Fibroblast of lung (primary cell): ENCODE data around the gene TCFL5. TPM values are rescaled to one million over a fixed set of nuclear protein-coding genes. Genes with fewer than 3 reads are reported as not detected.

Source experiments
- DNase-seq, 2 donors: peaks; one replicate each; pipeline versions ENCODE4 v3.0.0 to v3.0.0-alpha.2; 2010; ENCODE audit warnings: low read depth in 2 of 2
- H2AFZ ChIP-seq: 2 replicates; pipeline ENCODE4 v1.5.1; 2012; ENCODE audit warnings: low read length, control low read depth, inconsistent platforms
- H3K27ac ChIP-seq: 2 replicates; pipeline ENCODE4 v1.5.1; 2011; ENCODE audit warnings: low read length, control low read depth; ENCODE audit not compliant: insufficient read depth
- H3K27me3 ChIP-seq: 2 replicates; pipeline ENCODE4 v1.5.1; 2011; ENCODE audit warnings: mild to moderate bottlenecking, low read length; ENCODE audit not compliant: control insufficient read depth, insufficient read depth
- H3K36me3 ChIP-seq: 2 replicates; pipeline ENCODE4 v1.5.1; 2011; ENCODE audit warnings: low read length; ENCODE audit not compliant: control insufficient read depth, insufficient read depth
- H3K4me1 ChIP-seq: 2 replicates; pipeline ENCODE4 v1.5.1; 2011; ENCODE audit warnings: low read length; ENCODE audit not compliant: control insufficient read depth, insufficient read depth; ENCODE audit errors: extremely low read depth
- H3K4me2 ChIP-seq: 2 replicates; pipeline ENCODE4 v1.5.1; 2011; ENCODE audit warnings: low read length, control low read depth; ENCODE audit not compliant: insufficient read depth; ENCODE audit errors: extremely low read depth
- H3K4me3 ChIP-seq, 4 experiments: fragments of 200-600 bp in 1 of 4; sonication (generic) in 1 of 4; replicated peaks in 1 of 4; 2 replicates each; pipeline ENCODE4 v1.5.1; 2011 to 2016; ENCODE audit warnings: low read length in 4 of 4, low read depth in 3 of 4, mild to moderate bottlenecking in 3 of 4, control low read depth in 2 of 4, inconsistent platforms in 1 of 4, mixed read lengths in 1 of 4; ENCODE audit not compliant: insufficient read depth in 1 of 4; ENCODE audit errors: control extremely low read depth in 1 of 4
- H3K79me2 ChIP-seq: 2 replicates; pipeline ENCODE4 v1.5.1; 2012; ENCODE audit warnings: mild to moderate bottlenecking, low read length, inconsistent platforms; ENCODE audit not compliant: control insufficient read depth, insufficient read depth
- H3K9ac ChIP-seq: 2 replicates; pipeline ENCODE4 v1.5.1; 2011; ENCODE audit warnings: mild to moderate bottlenecking, low read length, control low read depth; ENCODE audit not compliant: insufficient read depth
- H3K9me3 ChIP-seq: 2 replicates; pipeline ENCODE4 v1.5.1; 2012; ENCODE audit warnings: low read depth, low read length; ENCODE audit not compliant: control insufficient read depth, insufficient read depth
- H4K20me1 ChIP-seq: 2 replicates; pipeline ENCODE4 v1.5.1; 2011; ENCODE audit warnings: low read length; ENCODE audit not compliant: control insufficient read depth, insufficient read depth; ENCODE audit errors: extremely low read depth
- CTCF ChIP-seq, 2 donors: IDR thresholded peaks in 1 of 2; conservative IDR thresholded peaks in 1 of 2; 1 replicate in 1 of 2; 2 replicates in 1 of 2; pipeline ENCODE4 v1.5.1; 2011 to 2012; ENCODE audit warnings: low read length in 2 of 2, control low read depth in 1 of 2, inconsistent platforms in 1 of 2, low read depth in 1 of 2, mild to moderate bottlenecking in 1 of 2
- EZH2 ChIP-seq: IDR thresholded peaks from 2 replicates; pipeline ENCODE4 v1.5.1; 2012; ENCODE audit warnings: low read length, control low read depth, mild to moderate bottlenecking; ENCODE audit errors: missing control alignments
- polyA plus RNA-seq, 2 donors: library from polyadenylated mRNA; depleted of rRNA in 1 of 2; stranded (reverse) in 1 of 2; unstranded in 1 of 2; fragments of >200 nt; gene quantifications; 2 replicates each; pipeline ENCODE4 v1.2.1, GENCODE V29; 2011 to 2012; ENCODE audit warnings: missing spikeins in 1 of 2
- total RNA-seq: library from RNA; depleted of rRNA; stranded (reverse); fragments of >200 nt; gene quantifications from 2 replicates; pipeline ENCODE4 v1.2.1, GENCODE V29; 2014

Gene TCFL5
- total and polyA plus RNA-seq, 2 donors (not counting 1 experiment from before 2014, with no cell fraction given) = 9.8 to 13.7 TPM

DNA sequence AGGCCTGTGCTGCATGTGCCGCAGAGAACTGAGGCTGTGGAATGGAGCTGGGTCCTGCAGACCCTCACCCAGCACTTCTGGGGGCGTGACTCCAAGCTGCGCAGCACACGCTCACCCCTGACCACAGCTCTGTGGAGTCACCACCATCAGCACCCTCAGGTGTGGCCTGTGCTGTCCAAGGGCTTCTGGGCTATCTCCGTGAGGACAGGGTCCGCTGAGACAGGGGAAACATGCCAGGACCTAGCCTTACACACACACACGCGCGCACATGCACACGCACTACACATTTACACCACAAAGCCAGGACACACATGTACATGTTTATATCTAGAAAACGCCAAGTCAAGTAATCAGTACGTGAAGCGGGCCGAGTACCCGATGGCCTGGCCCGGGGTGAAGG, 26.8 kb upstream of the TCFL5 start:
- no peak overlapping the region for H3K27ac ChIP-seq

DNA sequence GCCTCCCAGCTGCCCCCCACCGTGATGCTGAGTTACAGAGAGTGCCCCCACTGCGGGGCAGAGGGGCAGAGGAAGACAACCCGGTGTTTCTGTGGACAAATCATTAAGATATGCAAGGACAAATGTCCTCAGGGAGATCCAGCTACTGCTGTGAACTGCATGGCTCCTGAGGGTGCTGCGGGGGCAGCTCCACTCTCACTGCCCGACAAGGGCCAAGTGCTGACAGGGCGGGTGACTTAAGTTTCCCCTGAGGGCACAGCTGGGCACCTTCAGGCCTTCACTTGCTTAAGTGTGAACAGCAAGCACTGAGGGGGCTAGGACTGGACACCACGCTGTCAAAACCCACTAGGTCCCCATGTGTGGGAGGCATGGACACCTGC, 26.2 kb upstream of the TCFL5 start:
- Histone ChIP-seq H2AFZ (no peak overlapping the region), H3K79me2 (no peaks in the 10 kb centered on the region), H3K4me1 (peaks cover 15% of the 10 kb centered on the region), H3K4me3 (no peak overlapping the region), H3K9me3 (no peaks in the 10 kb centered on the region), H3K4me2 (no peak overlapping the region), H3K36me3 (peaks cover 31% of the 10 kb centered on the region), H4K20me1 (no peaks in the 10 kb centered on the region), H3K27me3 (no peaks in the 10 kb centered on the region), H3K27ac (peak overlapping the region; percentile 34), H3K9ac (no peak overlapping the region)
- DNase-seq = no peak
- no peak for TF ChIP-seq EZH2
- TF ChIP-seq CTCF (conservative IDR thresholded peaks at IDR 0.05 in 1 of 2, IDR thresholded peaks at IDR 0.05 in 1 of 2; ENCODE audit: low read depth in 1 of 2, low read length in 2 of 2) = no peak

More for the DNA sequence above, 26.8 kb upstream of the TCFL5 start:
- TF ChIP-seq CTCF (conservative IDR thresholded peaks at IDR 0.05 in 1 of 2, IDR thresholded peaks at IDR 0.05 in 1 of 2; ENCODE audit: low read depth in 1 of 2, low read length in 2 of 2) (no peak), EZH2 (no peak)
- Histone ChIP-seq H3K4me3 (no peak overlapping the region), H3K9me3 (no peaks in the 10 kb centered on the region), H3K79me2 (no peaks in the 10 kb centered on the region), H3K36me3 (peaks cover 31% of the 10 kb centered on the region), H3K4me1 (peaks cover 15% of the 10 kb centered on the region), H3K4me2 (no peak overlapping the region), H2AFZ (no peak overlapping the region), H3K9ac (no peak overlapping the region), H3K27me3 (no peaks in the 10 kb centered on the region), H4K20me1 (no peaks in the 10 kb centered on the region)
- DNase-seq = no peak

DNA sequence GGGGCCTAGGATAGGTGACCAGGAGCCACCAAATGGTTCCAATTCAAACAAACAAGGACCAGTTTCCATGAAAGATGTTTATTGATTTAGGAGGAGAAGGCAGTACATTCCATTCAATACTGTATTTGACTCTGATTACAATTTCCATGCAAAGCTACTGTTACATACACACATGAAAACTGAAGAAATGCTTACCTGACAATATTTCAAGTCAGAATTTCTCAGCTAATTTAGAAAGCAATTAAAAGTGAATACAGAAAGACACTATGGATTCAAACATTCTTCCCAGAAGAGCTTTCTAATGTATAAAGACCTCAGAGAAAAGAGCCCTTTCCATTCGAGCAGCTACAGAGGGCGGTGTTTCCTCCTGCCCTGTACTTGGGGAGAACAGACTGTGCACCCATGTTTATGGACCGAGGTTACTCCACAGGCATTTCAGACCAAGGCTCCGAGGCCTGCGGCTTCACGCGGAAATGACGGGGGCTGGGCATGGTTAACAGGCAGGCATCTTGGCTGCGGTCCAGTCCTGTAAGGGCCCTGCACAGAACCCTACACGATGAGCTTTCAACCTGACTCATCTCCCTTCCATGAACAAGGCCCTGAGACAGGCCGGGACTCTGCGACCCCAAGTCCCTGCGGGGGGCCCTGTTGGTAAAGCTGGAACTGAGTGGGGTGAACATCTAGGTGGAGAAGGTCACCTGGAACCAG, 25.7 kb upstream of the TCFL5 start:
- H3K4me1 ChIP-seq = peaks cover 15% of the 10 kb centered on the region
- DNase-seq = peak; percentile 94 to 96
- no peaks in the 10 kb centered on the region for H4K20me1 ChIP-seq
- no peak overlapping the region for H3K4me3 ChIP-seq
- TF ChIP-seq CTCF (conservative IDR thresholded peaks at IDR 0.05 in 1 of 2, IDR thresholded peaks at IDR 0.05 in 1 of 2; ENCODE audit: low read depth in 1 of 2, low read length in 2 of 2) = peak in 1 of 2 donors; percentile 38
- TF ChIP-seq EZH2 = no peak
- no peaks in the 10 kb centered on the region for H3K9me3 ChIP-seq
- H3K27ac ChIP-seq = peak overlapping the region; percentile 34
- no peaks in the 10 kb centered on the region for H3K27me3 ChIP-seq
- H3K36me3 ChIP-seq = peaks cover 26% of the 10 kb centered on the region
- H2AFZ ChIP-seq = no peak overlapping the region
- no peak overlapping the region for H3K9ac ChIP-seq
- no peak overlapping the region for H3K4me2 ChIP-seq
- no peaks in the 10 kb centered on the region for H3K79me2 ChIP-seq
